ENCODE measurements around the gene MCU. TPM values are rescaled to one million over a fixed set of nuclear protein-coding genes. Genes with fewer than 3 reads are reported as not detected.

The MCU gene
- total RNA-seq, 1 donor from 2014 or later, result 31.4 TPM

DNA sequence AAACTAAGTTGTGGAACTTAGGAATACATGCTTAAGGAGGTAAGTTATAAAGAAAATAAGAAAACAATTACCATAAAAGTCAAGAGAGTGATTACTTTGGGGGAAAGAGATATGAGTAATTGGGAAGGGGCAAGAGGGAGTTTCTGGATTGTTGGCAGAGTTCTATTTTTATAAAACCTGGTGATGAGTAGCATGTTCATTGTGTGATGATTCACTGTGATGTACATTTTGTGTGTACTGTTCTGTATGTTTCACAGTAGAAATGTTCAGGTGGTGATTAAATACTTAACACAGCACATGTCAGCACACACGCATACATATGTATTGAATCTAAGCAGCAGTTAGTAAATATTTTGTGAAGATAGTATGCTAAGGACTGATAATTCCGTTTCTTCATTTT, 191.9 kb downstream of the MCU start:
- H3K9me3 Mint-ChIP-seq (ENCODE audit: unreplicated experiment), result no peaks in the 10 kb centered on the region
- H3K27ac Mint-ChIP-seq (ENCODE audit: unreplicated experiment), result no peak overlapping the region
- H3K36me3 Mint-ChIP-seq (ENCODE audit: unreplicated experiment), result peaks cover 66% of the 10 kb centered on the region
- no peaks in the 10 kb centered on the region for H3K27me3 Mint-ChIP-seq (ENCODE audit: unreplicated experiment)
- H3K4me3 Mint-ChIP-seq (ENCODE audit: unreplicated experiment), result no peak overlapping the region
- H3K4me1 Mint-ChIP-seq (ENCODE audit: unreplicated experiment), result peaks cover 5% of the 10 kb centered on the region
- no peak for TF ChIP-seq CTCF (IDR thresholded peaks at IDR 0.05)
- no peak for DNase-seq (ENCODE audit: extremely low spot score, unreplicated experiment)

DNA sequence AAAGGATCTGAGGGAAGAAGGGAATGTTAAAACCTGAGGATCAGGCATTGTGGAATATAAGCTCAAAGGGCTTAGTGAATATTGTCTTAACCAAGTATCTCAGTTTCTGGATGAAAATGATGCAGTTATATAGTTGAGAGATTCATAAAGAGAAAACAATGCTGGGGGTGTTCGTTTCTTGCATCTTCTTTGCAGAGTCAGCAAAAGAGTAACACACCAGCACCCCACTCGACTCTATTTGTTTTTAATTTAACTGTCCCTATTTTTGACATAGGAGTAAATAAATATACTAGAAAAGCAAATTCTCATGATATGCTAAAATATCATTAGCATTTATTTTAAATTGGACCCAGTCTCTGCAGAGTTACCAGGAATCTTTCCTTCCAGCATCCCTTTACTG, 194.0 kb downstream of the MCU start:
- peaks cover 5% of the 10 kb centered on the region for H3K4me1 Mint-ChIP-seq (ENCODE audit: unreplicated experiment)
- DNase-seq (ENCODE audit: extremely low spot score, unreplicated experiment), result no peak
- H3K27me3 Mint-ChIP-seq (ENCODE audit: unreplicated experiment), result no peaks in the 10 kb centered on the region
- no peaks in the 10 kb centered on the region for H3K9me3 Mint-ChIP-seq (ENCODE audit: unreplicated experiment)
- no peak overlapping the region for H3K27ac Mint-ChIP-seq (ENCODE audit: unreplicated experiment)
- H3K36me3 Mint-ChIP-seq (ENCODE audit: unreplicated experiment), result peaks cover 61% of the 10 kb centered on the region
- TF ChIP-seq CTCF (IDR thresholded peaks at IDR 0.05), result no peak
- no peak overlapping the region for H3K4me3 Mint-ChIP-seq (ENCODE audit: unreplicated experiment)

DNA sequence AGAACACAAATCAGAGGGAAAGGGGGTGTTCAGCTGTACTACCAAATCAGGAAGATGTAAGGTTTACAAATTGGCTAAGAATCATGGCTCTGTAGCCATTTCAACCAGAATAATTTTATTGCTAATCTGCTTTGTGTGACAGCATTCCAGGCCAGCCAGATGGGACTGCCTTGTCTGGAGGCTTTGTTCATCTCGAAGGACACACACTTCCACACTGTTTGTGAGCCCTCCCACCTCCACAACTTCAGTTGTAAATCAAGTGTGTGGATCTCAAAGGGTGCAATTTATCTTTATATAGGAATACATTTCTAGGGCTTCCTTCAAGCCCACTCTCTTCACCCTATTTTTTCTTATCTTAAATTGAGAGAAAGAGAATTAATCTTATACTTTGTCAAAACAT, 194.7 kb downstream of the MCU start:
- DNase-seq (ENCODE audit: extremely low spot score, unreplicated experiment), result no peak
- TF ChIP-seq CTCF (IDR thresholded peaks at IDR 0.05), result no peak
- Mint-ChIP-seq H3K4me3 (ENCODE audit: unreplicated experiment) (no peak overlapping the region), H3K9me3 (ENCODE audit: unreplicated experiment) (no peaks in the 10 kb centered on the region), H3K27ac (ENCODE audit: unreplicated experiment) (no peak overlapping the region), H3K36me3 (ENCODE audit: unreplicated experiment) (peaks cover 61% of the 10 kb centered on the region), H3K4me1 (ENCODE audit: unreplicated experiment) (peaks cover 5% of the 10 kb centered on the region), H3K27me3 (ENCODE audit: unreplicated experiment) (no peaks in the 10 kb centered on the region)

DNA sequence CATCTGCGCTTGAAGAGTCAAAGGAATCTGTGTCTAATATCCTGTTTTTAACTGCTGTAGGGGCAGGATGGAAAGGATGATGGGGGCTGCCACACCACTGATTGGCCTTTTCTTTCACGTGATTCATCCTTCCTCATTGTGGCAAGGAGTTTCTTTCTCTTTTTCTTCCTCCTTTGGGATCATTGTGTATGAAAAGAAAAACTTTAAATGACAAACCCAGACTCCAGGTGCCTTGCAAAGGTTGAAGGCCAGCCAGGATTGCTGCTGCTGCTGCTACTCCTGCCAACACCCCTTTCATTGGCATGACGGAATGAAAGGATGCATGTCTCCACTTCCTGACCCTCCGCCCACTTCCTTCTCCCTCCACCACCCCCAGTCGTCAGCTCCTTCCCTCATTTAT, 195.1 kb downstream of the MCU start:
- Mint-ChIP-seq H3K4me3 (ENCODE audit: unreplicated experiment) (no peak overlapping the region), H3K27ac (ENCODE audit: unreplicated experiment) (peak overlapping the region; percentile 6), H3K36me3 (ENCODE audit: unreplicated experiment) (peaks cover 60% of the 10 kb centered on the region), H3K4me1 (ENCODE audit: unreplicated experiment) (peaks cover 5% of the 10 kb centered on the region), H3K27me3 (ENCODE audit: unreplicated experiment) (no peaks in the 10 kb centered on the region), H3K9me3 (ENCODE audit: unreplicated experiment) (no peaks in the 10 kb centered on the region)
- TF ChIP-seq CTCF (IDR thresholded peaks at IDR 0.05), result no peak
- no peak for DNase-seq (ENCODE audit: extremely low spot score, unreplicated experiment)

DNA sequence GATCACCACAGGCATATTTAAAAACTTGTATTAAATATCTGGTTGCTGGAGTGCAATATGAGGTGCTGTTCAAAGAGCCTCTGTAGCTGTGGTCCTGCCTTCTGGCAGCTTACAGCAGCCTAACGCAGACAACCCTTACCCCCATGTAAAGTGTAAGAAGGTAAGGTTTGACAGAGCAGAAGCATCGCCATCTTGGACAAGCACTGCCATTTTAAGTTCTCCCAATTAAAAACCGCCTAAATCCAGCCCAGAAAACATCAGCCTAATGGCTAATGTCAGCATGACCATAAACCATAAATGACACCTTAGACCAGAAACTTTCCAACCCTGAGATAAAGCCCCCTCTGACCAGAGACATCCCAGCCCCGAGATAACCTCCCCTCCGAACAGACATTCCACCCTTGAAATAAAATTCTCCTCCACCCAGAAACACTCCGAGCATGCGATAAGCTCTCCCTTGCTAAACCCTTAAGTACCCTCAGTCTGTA, 196.3 kb downstream of the MCU start:
- no peaks in the 10 kb centered on the region for H3K9me3 Mint-ChIP-seq (ENCODE audit: unreplicated experiment)
- H3K4me1 Mint-ChIP-seq (ENCODE audit: unreplicated experiment), result peaks cover 5% of the 10 kb centered on the region
- H3K27me3 Mint-ChIP-seq (ENCODE audit: unreplicated experiment), result no peaks in the 10 kb centered on the region
- DNase-seq (ENCODE audit: extremely low spot score, unreplicated experiment), result no peak
- H3K36me3 Mint-ChIP-seq (ENCODE audit: unreplicated experiment), result peaks cover 54% of the 10 kb centered on the region
- TF ChIP-seq CTCF (IDR thresholded peaks at IDR 0.05), result no peak
- H3K4me3 Mint-ChIP-seq (ENCODE audit: unreplicated experiment), result no peak overlapping the region
- no peak overlapping the region for H3K27ac Mint-ChIP-seq (ENCODE audit: unreplicated experiment)
